NCI-H2081 (cell line): ENCODE measurements around the gene CD99L2.
"Not testable (repeated sequence)": the region's sequence is repeated elsewhere in the genome, so short reads cannot be mapped to it uniquely, and the experiment has no call there.

ENCODE experiments used
- DNase-seq, 2 experiments: peaks; one replicate each; lab custom pipeline; 2025; lab: John Stamatoyannopoulos, UW

Gene CD99L2

GRCh38 chrX:150897421-150898320, 797 bp downstream of the CD99L2 start:
- DNase-seq, result peak in 1 of 2 experiments; percentile 7

GRCh38 chrX:150896632-150897031, 1.8 kb downstream of the CD99L2 start:
- DNase-seq, result no peak

GRCh38 chrX:150893936-150894335, 4.5 kb downstream of the CD99L2 start:
- no peak for DNase-seq

- no peak for DNase-seq
Measured at GRCh38 chrX:150889131-150889530, 9.3 kb downstream of the CD99L2 start.

DNA sequence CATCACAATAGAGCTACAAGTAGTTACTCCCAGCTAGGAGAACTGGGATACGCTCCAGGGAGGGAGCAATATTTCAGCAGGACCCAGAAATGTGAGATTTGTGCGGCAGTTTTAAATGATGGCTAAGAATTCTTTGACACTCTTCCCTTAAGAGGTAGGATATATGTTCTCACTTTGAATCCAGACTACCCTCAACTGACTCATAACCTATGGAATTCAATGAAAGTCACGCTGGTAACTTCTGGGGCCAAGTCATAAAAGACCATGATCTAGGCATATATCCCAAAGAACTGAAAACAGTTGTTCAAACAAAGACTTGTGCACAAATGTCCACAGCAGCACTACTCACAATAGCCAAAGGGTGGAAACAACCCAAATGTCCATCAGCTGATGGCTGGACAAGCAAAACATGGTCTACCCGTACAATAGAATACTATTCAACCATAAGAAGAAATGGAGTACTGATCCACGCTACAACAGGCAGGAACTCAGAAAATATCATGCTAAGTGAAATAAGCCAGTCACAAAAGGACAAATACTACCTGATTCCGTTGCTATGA, 10.5 kb downstream of the CD99L2 start:
- no peak for DNase-seq

GRCh38 chrX:150887268-150887667, 11.2 kb downstream of the CD99L2 start:
- not testable (repeated sequence) for DNase-seq

GRCh38 chrX:150886381-150886780, 12.1 kb downstream of the CD99L2 start:
- DNase-seq, result no peak

DNA sequence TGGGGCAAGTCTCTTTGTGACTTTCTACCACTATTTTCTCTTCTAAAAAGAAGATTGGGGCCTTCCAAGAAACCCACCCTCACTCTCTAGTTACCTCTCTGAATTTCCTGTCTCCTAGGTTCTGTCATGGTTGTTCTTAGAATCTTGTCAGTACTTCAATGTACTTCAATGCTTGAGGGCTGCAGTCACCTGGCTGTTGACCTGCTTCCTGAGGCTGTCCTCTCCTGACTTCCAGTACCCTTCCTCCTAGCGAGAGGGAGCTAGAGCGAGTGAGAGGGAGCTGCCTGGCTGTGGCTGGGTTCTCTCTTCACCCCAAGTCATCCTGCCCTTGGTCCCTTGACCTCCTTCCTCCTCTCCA, 17.7 kb downstream of the CD99L2 start:
- no peak for DNase-seq

- DNase-seq, result no peak
Measured at GRCh38 chrX:150879855-150880807, 18.3 kb downstream of the CD99L2 start.

DNA sequence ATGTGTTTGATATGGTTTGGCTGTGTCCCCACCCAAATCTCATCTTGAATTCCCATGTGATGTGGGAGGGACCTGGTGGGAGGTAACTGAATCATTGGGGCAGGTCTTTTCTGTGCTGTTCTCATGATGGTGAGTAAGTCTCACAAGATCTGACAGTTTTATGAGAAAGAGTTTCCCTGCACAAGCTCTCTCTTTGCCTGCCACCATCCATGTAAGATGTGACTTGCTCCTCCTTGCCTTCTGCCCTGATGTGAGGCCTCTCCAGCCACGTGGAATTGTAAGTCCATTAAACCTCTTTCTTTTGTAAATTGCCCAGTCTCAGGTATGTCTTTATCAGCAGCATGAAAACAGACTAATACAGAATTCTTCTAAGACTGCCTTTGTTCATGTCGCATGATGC, 22.8 kb downstream of the CD99L2 start:
- not testable (repeated sequence) for DNase-seq

DNA sequence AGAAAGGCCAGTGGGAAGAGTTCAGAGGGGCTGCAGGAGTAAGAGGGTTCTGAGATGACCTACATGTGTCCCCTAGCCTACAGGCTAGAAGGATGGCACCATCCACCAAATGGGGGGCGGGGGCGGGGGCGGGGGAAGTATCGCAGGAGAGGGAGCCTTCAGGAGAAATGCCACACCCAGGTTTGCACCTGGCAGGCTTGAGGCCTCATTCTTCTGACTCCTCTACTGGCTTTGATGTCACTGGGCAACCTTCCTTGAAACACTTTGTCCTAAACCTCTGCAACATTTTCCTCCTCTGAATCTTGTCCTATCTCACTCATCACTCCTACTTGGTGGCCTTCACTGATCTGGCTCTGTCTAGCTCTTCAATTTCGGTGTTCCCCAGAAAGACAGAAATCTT, 24.0 kb downstream of the CD99L2 start:
- no peak for DNase-seq

DNA sequence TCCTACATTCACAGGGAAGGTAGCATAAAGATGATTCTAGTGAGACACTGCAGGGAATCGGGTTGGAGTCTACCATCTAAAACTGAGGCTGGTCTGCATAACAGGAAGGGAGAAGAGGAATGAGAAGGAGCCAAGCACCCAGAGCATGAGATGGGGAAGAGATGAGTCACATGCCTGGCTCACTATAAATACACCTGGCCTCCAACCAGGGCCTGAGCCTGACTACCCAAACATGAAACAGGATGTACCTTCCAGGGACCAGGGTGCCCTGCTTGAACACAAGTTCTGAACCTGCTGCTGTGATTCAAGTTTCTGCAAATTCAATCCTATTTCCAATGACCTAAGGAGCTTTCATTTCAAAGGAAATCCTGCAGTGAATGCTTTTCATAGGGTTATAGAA, 24.9 kb downstream of the CD99L2 start:
- no peak for DNase-seq

GRCh38 chrX:150872773-150873336, 25.6 kb downstream of the CD99L2 start:
- DNase-seq, result no peak

DNA sequence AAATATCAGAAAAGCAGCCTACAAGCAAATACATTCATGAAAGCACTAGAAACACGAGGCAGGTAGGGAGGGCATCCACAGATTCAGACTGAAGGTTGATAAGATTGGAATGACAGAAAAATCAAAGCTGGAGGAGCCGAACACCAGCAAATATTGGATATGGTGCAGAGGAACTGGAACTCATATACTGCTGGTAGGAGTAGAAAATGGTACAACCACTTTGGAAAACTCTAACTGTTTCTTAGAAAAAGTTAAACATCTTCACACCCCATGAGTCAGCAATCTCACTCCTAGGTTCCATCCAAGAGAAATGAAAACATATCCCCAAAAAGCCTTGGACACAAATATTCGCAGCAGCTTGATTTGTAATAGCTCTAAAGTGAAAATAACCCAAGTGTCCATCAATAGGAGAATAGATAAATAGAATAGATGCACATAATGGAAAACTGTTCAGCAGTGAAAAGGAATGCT, 27.1 kb downstream of the CD99L2 start:
- DNase-seq, result no peak

DNA sequence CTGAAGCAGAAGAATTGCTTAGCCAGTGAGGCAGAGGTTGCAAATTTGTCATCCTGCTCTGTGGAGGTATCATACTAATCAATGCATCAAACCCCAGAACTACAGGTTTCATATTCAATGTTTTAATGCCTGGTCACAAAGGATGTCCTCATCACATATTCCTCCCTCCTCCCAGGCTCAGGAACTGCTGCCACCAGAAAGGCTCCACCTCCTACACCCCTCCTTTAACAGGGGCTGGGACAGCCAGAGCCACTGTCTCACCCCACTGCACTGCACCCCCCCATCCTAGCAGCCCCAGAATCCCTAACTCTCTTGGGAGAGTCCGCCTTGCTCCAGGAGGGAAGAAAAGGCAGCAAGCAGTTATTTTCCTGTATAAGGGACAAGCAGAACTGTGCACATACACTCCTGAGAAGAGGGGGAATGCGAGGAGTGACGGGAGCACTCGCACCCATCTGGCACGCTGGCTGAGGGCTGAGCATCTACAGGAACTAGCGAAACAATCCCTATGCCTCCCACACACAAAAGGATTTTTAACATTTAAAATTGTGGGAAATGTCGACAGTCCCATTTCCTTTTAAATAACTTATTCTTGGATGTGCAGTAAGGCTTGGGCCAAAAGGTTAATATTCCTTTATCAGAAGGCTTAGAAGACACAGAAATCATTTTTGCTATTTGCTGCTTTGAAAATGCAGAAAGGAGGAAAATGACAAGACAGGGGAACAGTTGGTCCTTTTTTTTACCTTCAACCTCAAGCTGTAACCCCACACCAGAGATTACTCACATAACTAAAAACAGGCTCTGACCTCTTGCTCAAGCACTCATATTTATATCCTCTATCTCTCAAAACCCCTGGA, 27.8 kb downstream of the CD99L2 start:
- no peak for DNase-seq

- no peak for DNase-seq
Measured at GRCh38 chrX:150870029-150870428, 28.4 kb downstream of the CD99L2 start.

DNA sequence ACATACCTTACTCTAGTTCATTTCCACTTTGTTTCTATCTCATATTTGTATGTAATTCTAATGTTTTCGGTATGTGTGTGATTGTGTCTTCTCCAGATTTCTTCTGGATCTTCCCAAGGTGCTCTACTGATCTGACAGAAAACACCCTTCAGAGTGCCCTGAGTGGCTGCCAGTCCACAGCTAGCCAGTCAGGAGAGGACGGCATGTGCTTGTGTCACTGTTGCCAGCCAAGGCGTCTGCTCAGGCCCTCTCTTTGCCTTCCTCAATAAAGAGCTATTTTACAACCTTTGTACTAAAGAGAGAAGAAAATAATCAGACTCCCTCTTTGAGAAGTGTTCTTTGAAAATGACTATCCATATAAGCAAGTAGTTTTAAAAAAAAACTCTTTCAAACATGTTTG, 29.0 kb downstream of the CD99L2 start:
- no peak for DNase-seq

GRCh38 chrX:150868625-150869024, 29.8 kb downstream of the CD99L2 start:
- DNase-seq, result no peak

DNA sequence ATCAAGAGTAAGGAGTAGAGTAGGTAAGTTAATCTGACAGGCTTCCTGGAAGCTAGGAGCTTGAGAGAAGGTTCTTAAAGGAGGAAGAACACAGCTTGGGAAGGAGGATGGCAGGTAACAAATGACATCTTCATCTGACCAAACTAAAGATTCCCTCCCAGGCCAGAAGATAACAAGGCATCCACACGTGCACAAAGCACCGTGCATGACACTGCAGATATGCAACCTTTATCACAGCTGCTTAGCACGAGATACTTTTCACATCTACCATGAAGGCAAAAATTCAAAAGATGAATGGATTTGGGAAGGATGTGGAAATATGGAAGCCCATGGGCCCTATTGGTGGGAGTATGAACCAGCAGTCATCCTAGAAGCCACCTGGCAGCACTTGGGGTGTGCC, 34.3 kb downstream of the CD99L2 start:
- no peak for DNase-seq

- peak in 1 of 2 experiments; percentile 24 for DNase-seq
Measured at GRCh38 chrX:150863191-150863590, 35.3 kb downstream of the CD99L2 start.

DNA sequence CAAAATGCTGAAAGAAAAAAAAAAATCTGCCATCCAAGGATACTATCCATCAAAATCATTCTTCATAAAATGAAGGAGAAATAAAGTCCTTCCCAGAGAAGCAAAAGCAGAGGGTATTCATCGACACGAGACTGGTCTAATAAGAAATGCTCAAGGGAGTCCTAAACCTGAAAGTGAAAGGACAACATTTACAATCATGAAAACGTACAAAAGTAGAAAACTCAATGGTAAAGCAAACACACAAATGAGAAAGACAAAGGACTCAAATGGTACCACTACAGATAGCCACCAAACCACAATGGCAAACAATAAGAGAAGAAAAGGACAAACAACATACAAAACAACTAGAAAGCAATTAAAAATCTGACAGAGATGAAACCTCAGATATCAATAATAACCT, 41.0 kb downstream of the CD99L2 start:
- DNase-seq, result no peak
